Ascending aorta (tissue), 2 donors: ENCODE results near the gene HOXB8. TPM values are rescaled to one million over a fixed set of nuclear protein-coding genes. Genes with fewer than 3 reads are reported as not detected.

Source experiments
- DNase-seq, 2 donors: peaks; one replicate each; pipeline ENCODE4 v3.0.0-alpha.2; 2019; ENCODE audit warnings: low spot score in 2 of 2
- H3K27ac ChIP-seq, 2 donors: fragments of 200-600 bp; sonication (generic); one replicate each; pipeline ENCODE4 v1.5.1; 2016 to 2017; ENCODE audit warnings: mild to moderate bottlenecking in 1 of 2
- H3K27me3 ChIP-seq: fragments of 200-600 bp; sonication (generic); one replicate; pipeline ENCODE4 v1.5.1; 2017
- H3K36me3 ChIP-seq, 2 donors: fragments of 200-600 bp; sonication (generic); one replicate each; pipeline ENCODE4 v1.5.1; 2016
- H3K4me1 ChIP-seq, 2 donors: fragments of 200-600 bp; sonication (generic); one replicate each; pipeline ENCODE4 v1.5.1; 2016 to 2017; ENCODE audit warnings: mild to moderate bottlenecking in 1 of 2
- H3K4me3 ChIP-seq, 2 donors: fragments of 200-600 bp; sonication (generic); one replicate each; pipeline ENCODE4 v1.5.1; 2016 to 2017; ENCODE audit warnings: mild to moderate bottlenecking in 1 of 2
- H3K9me3 ChIP-seq, 2 donors: fragments of 200-600 bp; sonication (generic); one replicate each; pipeline ENCODE4 v1.5.1; 2016
- CTCF ChIP-seq, 3 experiments: fragments of 200-600 bp in 2 of 3; fragments of 450-650 bp in 1 of 3; sonication (generic) in 2 of 3; IDR thresholded peaks; one replicate each; pipeline ENCODE4 v1.5.1; 2016 to 2019; ENCODE audit warnings: antibody characterized with exemption in 3 of 3, mild to moderate bottlenecking in 1 of 3, moderate library complexity in 1 of 3
- intact Hi-C: fragments of 100-400 bp; cut with DNase I; formaldehyde crosslinking; loops from one replicate; pipeline ENCODE4 v1.15.1; 2023
- total RNA-seq: library from RNA; depleted of rRNA; stranded (reverse); fragments of >200 nt; gene quantifications from one replicate; pipeline ENCODE4 v1.1.0, GENCODE V29; 2016

HOXB8 gene
- total RNA-seq, 1 donor from 2014 or later, result not detected

GRCh38 chr17:48601539-48602425, 13.3 kb downstream of the HOXB8 start:
- Histone ChIP-seq H3K36me3 (no peaks in the 10 kb centered on the region), H3K27ac (no peak overlapping the region), H3K4me1 (peaks cover 4 to 21% of the 10 kb centered on the region in 2 donors), H3K9me3 (no peaks in the 10 kb centered on the region), H3K4me3 (peak overlapping the region; percentile 46 to 70), H3K27me3 (no peaks in the 10 kb centered on the region)
- intact Hi-C loops, result no loop called here
- TF ChIP-seq CTCF (IDR thresholded peaks at IDR 0.05), result no peak
- no peak for DNase-seq

- H3K4me3 ChIP-seq, result no peak overlapping the region
- no peaks in the 10 kb centered on the region for H3K9me3 ChIP-seq
- TF ChIP-seq CTCF (IDR thresholded peaks at IDR 0.05), result no peak
- intact Hi-C loops, result no loop called here
- no peak overlapping the region for H3K27ac ChIP-seq
- no peaks in the 10 kb centered on the region for H3K27me3 ChIP-seq
- DNase-seq, result no peak
- no peaks in the 10 kb centered on the region for H3K36me3 ChIP-seq
- H3K4me1 ChIP-seq, result peaks cover 4 to 21% of the 10 kb centered on the region in 2 donors
These were observed 13.9 kb downstream of the HOXB8 start for GRCh38 chr17:48601207-48601538.

GRCh38 chr17:48600244-48601098, 14.6 kb downstream of the HOXB8 start:
- Histone ChIP-seq H3K27me3 (no peaks in the 10 kb centered on the region), H3K27ac (no peak overlapping the region), H3K9me3 (no peaks in the 10 kb centered on the region), H3K4me1 (peaks cover 4 to 21% of the 10 kb centered on the region in 2 donors), H3K36me3 (peaks cover 0 to under 1% of the 10 kb centered on the region in 2 donors), H3K4me3 (no peak overlapping the region)
- intact Hi-C loops, result no loop called here
- no peak for DNase-seq
- TF ChIP-seq CTCF (IDR thresholded peaks at IDR 0.05), result no peak

DNA sequence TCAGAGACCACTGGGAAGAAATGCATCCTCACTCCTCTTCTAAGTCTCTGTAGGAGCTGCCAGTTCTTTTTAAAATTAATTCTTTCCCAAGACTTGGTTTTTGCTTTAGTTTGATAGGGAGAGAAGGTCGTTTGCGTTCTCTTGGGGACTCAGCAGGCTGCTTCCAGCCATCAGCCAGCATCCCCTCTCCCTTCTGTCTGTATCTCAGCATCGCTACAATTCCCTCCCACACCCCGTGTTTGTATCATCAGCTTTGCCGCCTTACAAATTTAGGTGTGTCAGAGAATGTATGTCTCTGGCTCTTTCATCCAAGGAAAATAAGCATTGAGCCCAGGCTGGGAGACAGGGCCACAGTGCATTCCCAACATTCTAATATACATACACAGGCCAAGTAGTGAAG, 15.7 kb downstream of the HOXB8 start:
- H3K4me3 ChIP-seq, result no peak overlapping the region
- no peak for DNase-seq
- intact Hi-C loops, result no loop called here
- no peaks in the 10 kb centered on the region for H3K9me3 ChIP-seq
- peaks cover 0 to 8% of the 10 kb centered on the region in 2 donors for H3K36me3 ChIP-seq
- no peaks in the 10 kb centered on the region for H3K27me3 ChIP-seq
- peaks cover 4 to 21% of the 10 kb centered on the region in 2 donors for H3K4me1 ChIP-seq
- TF ChIP-seq CTCF (IDR thresholded peaks at IDR 0.05), result no peak
- H3K27ac ChIP-seq, result no peak overlapping the region

DNA sequence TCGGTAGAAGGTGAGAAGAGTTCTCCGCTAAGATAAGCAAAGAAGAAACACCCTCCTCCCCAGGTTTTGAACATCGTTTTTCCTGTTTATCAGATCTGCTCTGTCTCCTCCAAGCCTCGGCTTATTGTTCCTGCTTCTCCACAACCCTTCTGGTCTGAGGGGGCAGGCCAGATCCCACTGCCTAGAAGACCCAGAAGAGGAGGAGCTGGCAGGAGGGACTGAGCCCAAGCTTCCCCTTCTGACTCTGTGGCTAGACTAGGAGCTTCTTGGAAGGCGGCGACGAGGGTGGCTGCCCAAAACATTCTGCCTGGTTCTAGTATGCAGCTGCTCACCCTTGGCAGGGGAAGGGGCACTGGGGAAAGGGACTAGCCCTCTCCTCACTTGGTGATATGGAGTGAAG, 16.4 kb downstream of the HOXB8 start:
- TF ChIP-seq CTCF (IDR thresholded peaks at IDR 0.05), result no peak
- Histone ChIP-seq H3K27me3 (no peaks in the 10 kb centered on the region), H3K4me1 (peaks cover 4 to 21% of the 10 kb centered on the region in 2 donors), H3K36me3 (peaks cover 0 to 8% of the 10 kb centered on the region in 2 donors), H3K4me3 (peak overlapping the region in 1 of 2 donors; percentile 81), H3K27ac (no peak overlapping the region), H3K9me3 (no peaks in the 10 kb centered on the region)
- intact Hi-C loops, result no loop called here
- no peak for DNase-seq
